Inflammatory macrophage (primary cell): ENCODE data around the gene IL32.
A peak's percentile ranks its signal among the peaks of the same experiment; 100 is the strongest.

ENCODE experiments used
- DNase-seq, 2 donors: peaks; one replicate each; pipeline ENCODE4 v3.0.0-alpha.2; 2020 to 2022

Gene IL32

GRCh38 chr16:3091551-3091950 lies 26.1 kb downstream of the IL32 start:
- no peak for DNase-seq

- DNase-seq, result no peak
Measured at GRCh38 chr16:3092501-3092941, 27.1 kb downstream of the IL32 start.

DNA sequence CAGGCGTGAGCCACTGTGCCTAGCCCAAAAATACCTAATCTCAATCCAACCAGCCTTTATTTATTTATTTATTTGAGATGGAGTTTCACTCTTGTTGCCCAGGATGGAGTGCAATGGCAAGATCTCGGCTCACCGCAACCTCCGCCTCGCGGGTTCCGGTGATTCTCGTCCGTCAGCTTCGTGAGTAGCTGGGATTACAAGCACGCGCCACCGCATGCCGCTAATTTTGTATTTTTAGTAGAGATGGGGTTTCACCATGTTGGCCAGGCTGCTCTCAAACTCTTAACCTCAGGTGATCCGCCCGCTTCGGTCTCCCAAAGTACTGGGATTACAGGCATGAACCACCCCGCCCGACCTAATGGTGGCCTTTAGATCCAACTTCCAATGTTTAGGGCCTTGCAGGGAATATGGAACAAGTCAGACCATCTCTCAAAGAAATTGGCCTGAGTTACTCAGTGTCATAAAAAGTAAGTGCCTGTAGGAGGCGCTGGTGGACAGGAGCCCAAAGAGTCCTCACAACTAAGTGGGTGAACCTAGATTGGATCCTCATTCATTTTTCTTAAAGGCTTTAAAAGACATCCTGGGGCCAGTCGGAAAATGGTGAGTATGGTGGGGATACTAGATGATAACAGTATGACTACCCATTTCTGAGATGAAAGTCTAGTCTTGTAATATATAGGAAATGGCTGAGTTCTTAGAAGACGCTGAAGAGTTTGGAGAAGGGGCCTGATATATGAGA lies 29.0 kb downstream of the IL32 start:
- peak; percentile 76 to 80 for DNase-seq

DNA sequence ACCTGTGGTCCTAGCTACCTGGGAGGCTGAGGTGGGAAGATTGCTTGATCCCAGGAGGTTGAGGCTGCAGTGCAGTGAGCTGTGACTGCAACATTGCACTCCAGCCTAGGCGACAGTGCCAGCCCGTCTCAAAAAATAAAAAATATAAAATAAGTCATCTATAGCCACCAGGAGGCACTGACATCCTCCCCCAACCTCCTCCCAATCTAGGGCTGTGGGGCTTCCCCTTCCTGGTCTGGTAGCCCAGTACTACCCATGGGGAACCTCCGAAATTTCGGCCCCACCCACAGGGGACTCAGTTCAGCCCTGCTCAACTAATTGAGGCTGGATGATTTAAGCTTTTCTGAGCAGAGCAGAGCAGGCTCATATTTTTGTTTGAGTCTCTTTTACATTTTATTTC lies 30.4 kb downstream of the IL32 start:
- peak; percentile 86 to 89 for DNase-seq

DNA sequence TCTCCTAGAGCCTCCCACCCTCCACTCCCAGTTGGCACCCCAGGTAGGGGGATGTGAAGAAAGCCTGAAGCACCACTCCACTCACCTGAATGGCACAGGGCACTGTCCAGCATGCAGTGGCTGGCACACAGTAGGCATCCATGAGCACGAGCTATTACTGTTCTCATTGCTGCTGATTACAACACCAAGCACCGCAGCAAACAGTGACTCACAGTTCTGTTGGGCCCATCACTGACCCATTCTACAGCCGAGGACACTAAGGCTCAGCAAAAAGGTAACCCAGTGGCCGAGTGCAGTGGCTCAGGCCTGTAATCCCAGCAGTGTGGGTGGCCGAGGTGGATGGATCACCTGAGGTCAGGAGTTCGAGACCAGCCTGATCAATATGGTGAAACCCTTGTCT lies 30.9 kb downstream of the IL32 start:
- peak in 1 of 2 donors; percentile 20 for DNase-seq

DNA sequence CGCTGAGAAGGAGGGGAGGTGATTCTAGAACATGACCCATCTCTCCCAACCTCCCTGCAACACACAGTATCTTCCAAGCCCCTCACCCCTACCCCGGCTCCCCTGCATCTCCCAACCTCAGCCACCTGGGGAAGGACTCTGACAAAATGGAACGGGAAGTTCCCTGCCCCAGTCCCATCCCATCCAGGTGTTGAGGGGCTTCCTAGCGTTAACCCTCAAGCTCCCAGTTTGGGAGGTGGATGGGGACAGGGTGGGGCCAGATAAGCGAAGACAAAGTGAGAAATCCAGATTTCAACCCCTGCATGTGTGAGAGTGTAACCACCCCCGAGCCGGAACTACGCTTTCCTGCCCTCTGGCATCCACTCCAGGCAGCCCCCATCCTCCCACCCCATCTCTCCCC lies 31.8 kb downstream of the IL32 start:
- DNase-seq, result no peak

DNA sequence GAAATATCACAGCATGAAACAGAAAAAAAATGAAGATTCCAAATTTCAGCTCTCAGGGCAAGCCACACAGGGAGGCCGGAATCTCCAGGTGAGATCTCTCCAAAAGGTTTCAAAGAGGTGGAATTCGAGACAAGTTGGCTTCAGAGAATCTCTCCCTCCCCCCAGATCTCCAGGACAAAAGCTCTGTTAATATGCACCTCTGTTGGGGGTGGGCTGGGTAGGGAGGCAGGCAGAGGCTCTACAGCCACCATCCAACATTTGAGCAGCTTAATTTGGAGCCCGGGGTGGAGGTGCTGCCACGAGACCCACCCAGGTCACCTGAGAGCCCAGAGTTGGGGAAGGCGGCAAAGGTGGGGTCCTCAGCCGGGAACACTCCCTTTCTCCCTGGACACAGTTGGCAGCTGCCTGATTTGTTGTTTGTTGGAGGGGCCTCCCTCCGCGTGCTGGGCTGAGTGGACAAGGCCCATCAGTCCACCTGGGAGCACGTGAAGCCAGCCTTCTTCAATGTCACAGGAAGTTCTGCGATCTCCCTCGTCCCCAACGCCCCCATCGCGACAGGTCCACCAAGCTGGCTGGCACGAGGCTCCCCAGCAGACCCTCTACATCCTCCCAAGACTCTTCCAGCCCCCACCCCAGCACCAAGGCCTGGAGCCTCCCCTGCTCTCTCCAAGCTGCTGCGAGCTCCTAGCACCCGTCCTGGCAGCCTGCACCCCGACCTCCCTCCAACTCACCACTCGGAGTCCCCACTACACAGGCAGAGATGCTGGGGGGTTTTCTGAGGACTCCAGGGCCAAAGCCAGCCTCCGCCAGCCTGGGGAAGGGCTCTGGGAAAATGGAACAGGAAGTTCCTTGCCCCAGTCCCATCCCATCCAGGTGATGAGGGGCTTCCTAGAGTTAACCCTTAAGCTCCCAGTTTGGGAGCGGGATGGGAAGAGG lies 33.3 kb downstream of the IL32 start, which contains the start of gene ZSCAN10:
Gene ZSCAN10, minus strand, starts transcription at position 836 of the 936 bp plus-strand sequence. CDS start 6,357 bp downstream, outside the sequence.
- no peak for DNase-seq

DNA sequence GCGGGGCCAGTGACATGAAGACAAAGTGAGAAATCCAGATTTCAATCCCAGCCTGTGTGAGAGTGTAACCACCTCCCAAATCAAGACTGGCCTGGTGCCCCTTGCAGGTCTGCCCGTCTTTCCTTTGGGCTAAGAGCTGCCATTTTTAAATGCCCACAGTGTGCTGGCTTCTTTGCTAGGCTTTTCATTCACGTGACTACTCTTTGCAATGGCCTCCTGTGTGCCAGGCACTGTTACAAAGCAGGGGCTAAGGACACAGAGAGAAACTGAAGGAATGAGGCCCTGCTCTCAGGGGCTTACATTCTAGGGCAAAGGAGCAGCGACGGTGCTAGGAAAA lies 33.9 kb downstream of the IL32 start:
- DNase-seq, result no peak

DNA sequence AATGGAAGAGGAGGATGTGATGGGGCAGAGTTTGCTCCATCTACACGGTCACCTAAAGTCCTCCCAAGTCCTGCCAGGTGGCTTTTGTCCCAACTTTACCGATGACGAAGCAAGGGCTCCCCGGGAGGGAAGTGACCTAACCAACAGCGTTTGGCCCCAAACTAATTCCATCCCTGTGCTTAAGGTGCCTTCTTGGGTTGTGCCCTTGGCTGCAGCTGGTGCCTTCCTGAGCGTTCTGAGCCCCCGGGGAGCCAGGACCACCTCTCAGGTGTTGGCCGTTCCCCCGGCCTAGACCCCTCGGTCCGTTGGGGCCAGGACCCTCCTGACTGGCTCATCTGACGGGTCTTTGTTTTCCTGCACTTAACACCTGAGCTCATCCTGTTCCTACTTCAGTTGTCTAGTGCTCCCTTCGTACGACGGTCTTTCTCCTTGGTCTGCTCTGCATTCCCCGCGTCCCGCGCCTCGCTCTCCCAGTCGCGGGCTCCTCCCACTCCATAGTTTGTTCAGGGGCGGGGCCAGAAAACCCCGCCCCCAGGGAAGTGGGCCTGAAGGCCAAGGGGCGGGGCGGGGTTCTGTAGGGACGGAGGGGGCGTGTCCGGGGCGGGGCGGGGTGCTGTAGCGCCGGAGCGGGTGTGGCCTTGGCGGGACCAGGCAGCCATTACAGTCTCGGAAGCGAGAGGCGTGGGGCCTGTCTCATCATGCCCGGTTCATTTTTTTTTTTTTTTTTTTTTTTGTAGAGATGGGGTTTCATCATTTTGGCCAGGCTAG lies 34.5 kb downstream of the IL32 start:
- peak; percentile 96 for DNase-seq

DNA sequence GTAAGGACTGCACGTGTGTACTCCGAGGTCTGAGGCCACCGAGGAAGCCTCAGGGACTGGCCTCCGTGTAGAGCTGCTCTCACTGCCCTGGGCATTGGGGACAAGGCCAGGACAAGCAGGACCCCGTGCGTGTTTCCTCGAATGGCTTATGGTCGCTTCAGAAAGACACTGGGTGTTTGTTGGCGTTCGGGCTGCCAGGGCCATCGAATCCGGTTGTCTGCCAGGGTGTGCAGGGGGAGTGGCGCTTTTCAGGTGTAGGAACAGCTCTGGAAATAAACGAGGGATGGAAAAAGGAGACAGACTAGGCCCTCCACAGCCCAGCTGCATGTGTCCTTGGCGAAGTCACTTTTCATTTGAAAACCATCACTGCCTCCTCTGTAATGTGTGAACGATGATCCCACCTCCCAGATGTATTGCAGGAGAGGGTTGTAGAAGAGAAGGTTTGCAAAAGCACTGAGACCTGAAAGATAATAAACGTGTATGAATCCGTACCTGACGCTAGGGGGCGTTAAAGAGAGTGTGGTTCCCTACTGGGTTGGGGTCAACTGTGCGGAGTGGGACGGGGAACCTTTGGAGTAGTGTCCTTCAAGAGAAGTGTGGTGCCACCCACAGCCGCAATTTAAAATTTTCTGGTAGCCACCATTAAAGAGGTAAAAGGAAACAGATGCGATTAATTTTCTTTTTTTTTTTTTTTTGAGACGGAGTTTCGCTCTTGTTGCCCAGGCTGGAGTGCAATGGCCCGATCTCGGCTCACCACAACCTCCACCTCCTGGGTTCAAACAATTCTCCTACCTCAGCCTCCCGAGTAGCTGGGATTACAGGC lies 35.8 kb downstream of the IL32 start:
- DNase-seq, result peak; percentile 41 to 58

DNA sequence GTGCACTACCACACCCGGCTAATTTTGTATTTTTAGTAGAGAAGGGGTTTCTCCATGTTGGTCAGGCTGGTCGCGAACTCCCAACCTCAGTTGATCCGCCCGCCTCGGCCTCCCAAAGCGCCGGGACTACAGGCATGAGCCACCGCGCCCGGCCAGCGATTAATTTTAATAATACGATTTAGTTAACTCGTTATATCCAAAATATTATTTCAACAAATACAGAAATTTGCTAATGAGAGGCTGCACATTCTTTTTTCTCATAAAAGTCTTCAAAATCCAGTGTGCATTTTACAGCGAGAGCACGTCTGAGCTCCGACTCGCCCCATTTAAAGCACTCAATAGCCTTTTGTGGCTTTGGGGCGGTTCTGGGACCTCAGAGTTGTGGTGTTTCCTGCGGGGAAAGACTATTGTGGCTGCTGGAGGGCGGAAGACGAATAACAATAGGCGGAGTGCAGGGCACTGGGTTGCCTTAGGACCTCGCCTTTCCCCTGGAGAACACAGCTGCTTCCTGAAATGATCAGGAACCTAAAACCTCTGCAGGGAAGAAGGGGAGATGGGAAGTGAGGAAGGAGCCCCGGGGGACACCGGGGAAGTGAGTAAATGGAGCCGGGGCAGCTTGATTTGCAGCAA lies 36.5 kb downstream of the IL32 start:
- peak; percentile 16 to 51 for DNase-seq

GRCh38 chr16:3106205-3106928 lies 40.9 kb downstream of the IL32 start:
- peak; percentile 93 to 94 for DNase-seq

DNA sequence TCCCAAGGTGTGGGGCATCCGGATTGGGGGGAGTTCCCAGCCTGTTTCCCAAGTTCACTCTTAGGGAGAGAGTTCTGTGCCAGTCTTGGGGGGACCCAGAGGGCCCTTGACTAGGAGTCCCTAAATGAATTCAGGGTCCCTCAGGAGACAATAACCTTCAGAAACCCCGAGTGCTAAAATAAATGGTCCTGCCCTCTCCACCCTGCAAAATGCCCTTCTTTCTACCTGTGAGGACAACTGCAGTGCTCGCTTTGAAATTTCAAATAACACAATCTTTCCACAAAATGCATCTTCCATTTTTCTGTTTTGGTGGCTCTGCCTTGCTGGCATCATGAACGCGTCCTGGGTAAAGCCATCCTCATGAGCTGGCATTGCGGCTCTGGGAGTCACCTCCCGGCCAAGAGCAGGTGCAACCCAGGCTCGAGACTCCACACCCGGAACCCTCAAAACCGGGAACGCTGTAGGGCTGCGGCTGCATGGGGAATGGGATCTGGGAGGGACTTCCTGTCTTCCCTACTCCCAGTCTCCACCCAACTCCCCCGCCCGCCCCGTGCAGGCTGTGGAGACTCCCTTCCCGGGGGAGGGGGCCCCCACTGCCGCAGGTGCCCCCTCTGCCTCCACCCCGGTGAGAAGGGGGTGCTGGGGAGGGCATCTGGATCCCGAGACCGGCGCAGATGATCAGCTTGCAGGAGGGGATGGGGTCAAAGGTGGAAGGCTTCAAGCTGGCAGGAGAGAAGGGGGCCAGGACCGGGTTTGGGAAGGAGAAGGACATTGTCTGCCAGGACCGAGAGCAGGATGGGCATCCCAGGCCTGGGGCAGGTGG lies 46.8 kb downstream of the IL32 start, which contains the start of gene ZNF205:
Gene ZNF205, plus strand, starts transcription at position 529 of the 823 bp plus-strand sequence. CDS start 845 bp downstream, outside the sequence.
- peak; percentile 31 to 50 for DNase-seq

DNA sequence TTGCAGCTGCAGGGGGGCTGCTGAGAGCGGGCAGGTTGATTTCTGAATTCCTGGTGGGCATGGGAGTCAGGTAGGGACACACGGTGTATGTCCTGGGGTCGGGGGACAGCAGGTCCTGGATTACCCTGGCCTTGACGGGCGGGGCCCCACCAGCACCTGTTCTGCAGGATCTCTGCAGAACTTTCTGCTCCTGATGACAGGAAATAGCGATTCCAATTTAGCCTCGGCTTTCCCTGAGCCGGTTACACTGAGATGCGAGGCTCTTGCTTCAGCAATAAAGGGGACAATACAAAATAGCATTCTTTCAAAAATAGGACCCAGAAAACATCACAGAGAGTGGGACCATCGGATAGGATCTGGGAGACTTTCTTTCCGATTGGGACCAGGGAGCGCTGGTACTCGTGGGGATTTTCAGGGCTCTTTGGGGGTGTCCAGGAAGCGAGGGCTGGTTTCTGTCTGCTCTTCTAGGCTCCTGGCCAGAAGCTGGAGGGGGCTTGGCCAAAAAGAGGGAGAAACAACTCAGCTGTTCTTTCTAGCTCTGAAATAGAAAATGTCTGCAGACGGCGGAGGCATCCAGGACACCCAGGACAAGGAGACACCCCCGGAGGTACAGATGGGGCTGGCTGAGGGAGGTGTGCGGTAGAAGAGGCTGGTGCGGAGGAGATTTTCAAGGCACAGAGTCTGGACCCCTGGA lies 47.6 kb downstream of the IL32 start:
- no peak for DNase-seq

- DNase-seq, result no peak
Measured at GRCh38 chr16:3113765-3114479, 48.5 kb downstream of the IL32 start.

DNA sequence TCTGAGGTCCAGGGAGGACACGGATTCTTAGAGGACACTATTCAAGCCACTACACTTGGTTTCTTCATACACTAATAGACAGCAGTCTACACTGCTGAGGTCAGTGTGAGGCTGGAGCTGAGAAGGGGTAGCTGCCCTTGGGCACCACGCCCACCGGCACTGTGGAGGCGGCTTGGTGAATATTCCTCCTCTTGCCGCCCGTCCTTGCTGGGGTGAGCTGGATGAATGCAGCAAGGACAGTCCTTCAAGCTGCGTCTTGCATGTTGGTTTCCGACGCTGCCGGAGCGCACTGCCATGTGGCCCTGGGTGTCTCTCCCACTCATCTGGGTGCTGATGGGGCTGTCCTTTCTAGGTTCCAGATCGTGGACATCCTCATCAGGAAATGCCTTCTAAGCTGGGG lies 49.6 kb downstream of the IL32 start:
- no peak for DNase-seq

DNA sequence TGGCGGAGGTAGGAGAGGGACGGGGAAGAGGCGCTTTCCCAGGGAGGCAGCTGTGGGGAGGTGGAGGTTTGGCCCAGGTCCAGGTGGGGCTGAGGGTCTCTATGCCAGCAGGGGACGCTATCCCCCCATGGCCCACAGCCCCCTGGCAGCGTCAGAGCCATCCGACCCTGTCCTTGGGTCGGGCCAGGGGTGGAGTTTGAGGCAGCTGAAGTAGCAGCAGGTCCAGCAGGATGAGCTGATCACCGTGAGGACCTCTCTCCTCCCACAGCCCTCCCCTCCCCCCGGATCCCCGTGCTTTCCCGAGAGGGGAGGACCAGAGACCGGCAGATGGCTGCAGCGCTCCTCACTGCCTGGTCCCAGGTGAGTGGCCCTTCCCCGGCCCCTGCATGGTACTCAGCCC lies 50.1 kb downstream of the IL32 start:
- DNase-seq, result no peak

DNA sequence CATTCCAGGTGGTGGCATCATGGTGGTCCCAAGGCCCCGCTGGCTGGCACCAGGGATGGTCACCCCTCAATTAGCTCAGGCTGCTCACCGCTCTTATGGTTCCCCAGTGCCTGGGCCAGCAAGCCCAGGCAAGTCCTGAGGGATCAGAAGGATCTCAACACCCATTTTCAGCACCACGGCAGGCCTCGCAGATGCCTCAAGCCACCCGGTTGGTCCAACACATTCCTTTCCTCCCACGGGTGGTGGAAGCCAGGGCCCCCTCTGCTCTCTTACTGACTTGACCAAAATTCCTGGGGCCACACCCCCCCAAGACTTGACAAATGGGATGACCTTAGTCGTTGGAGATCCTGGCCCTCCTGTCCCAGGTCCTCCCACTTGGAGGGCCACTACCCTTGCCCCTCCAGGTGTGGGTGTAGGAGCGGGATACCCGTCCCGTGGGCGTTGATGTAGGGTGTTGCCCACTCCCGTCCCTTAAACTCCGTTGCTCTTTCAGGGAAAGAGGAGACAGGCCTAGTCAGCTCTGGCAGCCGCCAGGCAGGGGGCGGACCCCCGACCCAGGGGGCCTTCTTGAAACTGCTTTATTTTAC lies 52.9 kb downstream of the IL32 start:
- no peak for DNase-seq
